Cardiac muscle cell (in vitro differentiated cells and primary cell): ENCODE measurements around the gene ARL16. TPM values are rescaled to one million over a fixed set of nuclear protein-coding genes. Genes with fewer than 3 reads are reported as not detected.

Experiments used
- DNase-seq, 2 donors: peaks; one replicate each; pipeline versions ENCODE4 v3.0.0 to v3.0.0-alpha.2; 2010 to 2017; ENCODE audit warnings: low read depth in 1 of 2, low spot score in 1 of 2
- H3K27ac ChIP-seq: fragments of 200-600 bp; sonication (generic); 2 replicates; pipeline ENCODE4 v1.5.1; 2016
- H3K27me3 ChIP-seq: fragments of 200-600 bp; sonication (generic); 2 replicates; pipeline ENCODE4 v1.6.0; 2016; ENCODE audit warnings: control low read depth
- H3K36me3 ChIP-seq: fragments of 200-600 bp; sonication (generic); 2 replicates; pipeline ENCODE4 v1.5.1; 2016; ENCODE audit warnings: control low read depth
- H3K4me1 ChIP-seq: fragments of 200-600 bp; sonication (generic); 2 replicates; pipeline ENCODE4 v1.8.1; 2017; ENCODE audit warnings: low read depth, mild to moderate bottlenecking, mixed run types
- H3K4me3 ChIP-seq: fragments of 200-600 bp; sonication (generic); 2 replicates; pipeline ENCODE4 v1.5.1; 2016; ENCODE audit warnings: mild to moderate bottlenecking
- H3K9me3 ChIP-seq: fragments of 200-600 bp; sonication (generic); 2 replicates; pipeline ENCODE4 v1.5.1; 2017; ENCODE audit warnings: low read depth, mild to moderate bottlenecking, control low read depth
- polyA plus RNA-seq: library from polyadenylated mRNA; unstranded; fragments of >200 nt; fragmentation: Nextera tagmentation; extraction: Ambion mirVana; gene quantifications from 2 replicates; pipeline ENCODE4 v1.2.1, GENCODE V29; 2016
- total RNA-seq: library from RNA; depleted of rRNA; stranded (reverse); fragments of >200 nt; gene quantifications from 2 replicates; pipeline ENCODE4 v1.2.3, GENCODE V29; 2016
- TF ChIP-seq, protein P1 (sequence below): IDR thresholded peaks from 2 replicates; pipeline ENCODE4 v1.5.1; 2012; ENCODE audit warnings: low read depth, mild to moderate bottlenecking, low read length

The ARL16 gene
- total and polyA plus RNA-seq, 2 experiments from 2014 or later = 44.3 to 109 TPM

DNA sequence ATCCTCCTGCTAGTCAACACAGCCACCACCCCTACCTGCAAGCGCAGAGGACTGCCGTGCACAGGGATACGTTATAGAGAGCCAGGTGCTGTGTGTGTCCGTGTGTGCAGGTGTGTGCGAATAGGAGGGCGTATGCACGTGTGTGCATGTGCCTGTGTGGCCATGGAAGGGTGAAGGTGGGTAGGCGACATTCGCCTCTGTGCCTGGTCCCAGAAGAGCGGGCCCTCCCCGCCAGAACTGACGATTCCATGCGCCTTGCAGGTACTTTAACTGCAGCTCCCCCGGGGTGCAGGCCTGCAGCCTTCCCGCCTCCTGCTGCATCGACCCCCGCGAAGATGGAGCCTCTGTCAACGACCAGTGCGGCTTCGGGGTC is 36.0 kb downstream of the ARL16 start:
- Histone ChIP-seq H3K36me3 (no peaks in the 10 kb centered on the region), H3K4me1 (no peaks in the 10 kb centered on the region), H3K27me3 (peaks cover 28% of the 10 kb centered on the region), H3K27ac (no peak overlapping the region), H3K4me3 (no peak overlapping the region), H3K9me3 (no peaks in the 10 kb centered on the region)
- TF ChIP-seq, protein P1, sequence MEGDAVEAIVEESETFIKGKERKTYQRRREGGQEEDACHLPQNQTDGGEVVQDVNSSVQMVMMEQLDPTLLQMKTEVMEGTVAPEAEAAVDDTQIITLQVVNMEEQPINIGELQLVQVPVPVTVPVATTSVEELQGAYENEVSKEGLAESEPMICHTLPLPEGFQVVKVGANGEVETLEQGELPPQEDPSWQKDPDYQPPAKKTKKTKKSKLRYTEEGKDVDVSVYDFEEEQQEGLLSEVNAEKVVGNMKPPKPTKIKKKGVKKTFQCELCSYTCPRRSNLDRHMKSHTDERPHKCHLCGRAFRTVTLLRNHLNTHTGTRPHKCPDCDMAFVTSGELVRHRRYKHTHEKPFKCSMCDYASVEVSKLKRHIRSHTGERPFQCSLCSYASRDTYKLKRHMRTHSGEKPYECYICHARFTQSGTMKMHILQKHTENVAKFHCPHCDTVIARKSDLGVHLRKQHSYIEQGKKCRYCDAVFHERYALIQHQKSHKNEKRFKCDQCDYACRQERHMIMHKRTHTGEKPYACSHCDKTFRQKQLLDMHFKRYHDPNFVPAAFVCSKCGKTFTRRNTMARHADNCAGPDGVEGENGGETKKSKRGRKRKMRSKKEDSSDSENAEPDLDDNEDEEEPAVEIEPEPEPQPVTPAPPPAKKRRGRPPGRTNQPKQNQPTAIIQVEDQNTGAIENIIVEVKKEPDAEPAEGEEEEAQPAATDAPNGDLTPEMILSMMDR = no peak
- no peak for DNase-seq

DNA sequence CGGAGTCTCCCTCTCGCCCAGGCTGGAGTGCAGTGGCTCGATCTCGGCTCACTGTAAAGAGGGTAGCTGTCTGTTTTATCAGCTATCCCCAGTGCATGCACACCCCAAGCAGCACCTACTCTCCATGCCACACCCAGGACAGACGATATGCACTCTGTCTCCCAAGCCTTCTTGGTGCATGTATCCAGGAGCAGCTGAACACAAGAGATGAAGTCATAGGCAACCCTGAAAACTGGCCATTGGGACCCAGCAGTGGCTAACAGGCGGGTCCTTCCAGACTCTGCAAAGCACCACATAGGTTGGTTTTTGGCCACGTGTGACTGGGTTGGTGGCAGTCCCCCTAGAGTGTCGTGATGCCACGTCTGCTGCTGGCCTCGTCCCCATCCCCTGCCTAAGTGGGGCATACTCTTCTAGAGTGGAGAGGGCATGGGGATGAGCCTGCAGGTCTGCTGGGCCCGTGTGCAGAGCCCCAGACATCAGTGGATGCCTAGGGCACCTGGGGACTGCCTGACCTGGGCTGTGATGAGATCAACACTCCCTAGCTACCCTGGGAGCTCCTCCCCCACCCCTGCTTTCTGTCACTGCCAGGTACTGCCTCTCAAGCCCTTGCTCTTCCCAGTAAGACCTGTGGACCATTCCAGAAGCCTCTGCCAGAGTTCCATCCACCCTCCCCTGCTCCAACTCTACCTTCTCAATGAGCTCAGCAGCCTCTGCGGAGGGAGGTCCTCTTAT is 36.6 kb downstream of the ARL16 start:
- Histone ChIP-seq H3K9me3 (no peaks in the 10 kb centered on the region), H3K27me3 (peaks cover 28% of the 10 kb centered on the region), H3K4me1 (no peaks in the 10 kb centered on the region), H3K36me3 (no peaks in the 10 kb centered on the region), H3K27ac (no peak overlapping the region), H3K4me3 (no peak overlapping the region)
- no peak for DNase-seq
- TF ChIP-seq, protein P1 = no peak

DNA sequence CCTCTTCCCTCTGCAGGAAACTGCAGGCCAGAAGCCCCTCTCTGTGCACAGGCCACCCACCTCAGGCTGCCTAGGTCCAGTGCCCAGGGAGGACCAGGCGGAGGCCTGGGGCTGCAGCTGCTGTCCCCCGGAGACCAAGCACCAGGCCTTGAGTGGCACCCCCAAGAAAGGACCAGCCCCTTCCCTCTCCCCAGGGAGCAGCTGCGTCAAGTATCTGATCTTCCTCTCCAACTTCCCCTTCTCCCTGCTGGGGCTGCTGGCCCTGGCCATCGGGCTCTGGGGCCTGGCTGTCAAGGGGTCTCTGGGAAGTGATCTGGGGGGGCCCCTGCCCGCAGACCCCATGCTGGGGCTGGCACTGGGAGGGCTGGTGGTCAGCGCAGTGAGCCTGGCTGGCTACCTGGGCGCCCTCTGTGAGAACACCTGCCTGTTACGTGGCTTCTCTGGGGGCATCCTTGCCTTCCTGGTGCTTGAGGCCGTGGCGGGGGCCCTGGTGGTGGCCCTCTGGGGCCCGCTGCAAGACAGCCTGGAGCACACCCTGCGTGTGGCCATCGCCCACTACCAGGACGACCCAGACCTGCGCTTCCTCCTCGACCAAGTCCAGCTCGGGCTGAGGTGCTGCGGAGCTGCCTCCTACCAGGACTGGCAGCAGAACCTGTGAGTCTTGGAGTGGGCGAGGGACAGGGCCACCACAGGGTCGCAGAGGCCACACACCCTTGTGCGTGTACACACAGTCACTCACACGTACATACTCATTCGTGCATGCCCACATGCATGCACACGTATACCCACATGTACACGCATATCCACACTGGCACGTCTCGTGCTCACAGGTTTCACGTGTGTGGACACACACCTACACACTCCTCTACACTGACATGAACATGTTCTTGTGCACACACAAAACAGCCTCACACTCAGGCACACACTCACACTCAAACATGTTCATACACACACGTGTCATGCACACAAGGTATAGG is 38.3 kb downstream of the ARL16 start:
- TF ChIP-seq, protein P1 = no peak
- Histone ChIP-seq H3K4me1 (no peaks in the 10 kb centered on the region), H3K27me3 (peaks cover 28% of the 10 kb centered on the region), H3K36me3 (no peaks in the 10 kb centered on the region), H3K27ac (no peak overlapping the region), H3K4me3 (no peak overlapping the region), H3K9me3 (no peaks in the 10 kb centered on the region)
- DNase-seq = no peak

GRCh38 chr17:81644496-81644895 is 39.1 kb downstream of the ARL16 start:
- no peaks in the 10 kb centered on the region for H3K4me1 ChIP-seq
- no peak overlapping the region for H3K27ac ChIP-seq
- no peaks in the 10 kb centered on the region for H3K9me3 ChIP-seq
- peaks cover 28% of the 10 kb centered on the region for H3K27me3 ChIP-seq
- TF ChIP-seq, protein P1 = no peak
- no peaks in the 10 kb centered on the region for H3K36me3 ChIP-seq
- DNase-seq = no peak
- no peak overlapping the region for H3K4me3 ChIP-seq

GRCh38 chr17:81641825-81642489 is 41.6 kb downstream of the ARL16 start:
- DNase-seq = peak in 1 of 2 donors; percentile 36
- H3K27me3 ChIP-seq = peaks cover 3% of the 10 kb centered on the region
- H3K36me3 ChIP-seq = no peaks in the 10 kb centered on the region
- H3K4me3 ChIP-seq = no peak overlapping the region
- no peak overlapping the region for H3K27ac ChIP-seq
- TF ChIP-seq, protein P1 = no peak
- no peaks in the 10 kb centered on the region for H3K4me1 ChIP-seq
- H3K9me3 ChIP-seq = no peaks in the 10 kb centered on the region
